NCI-H2107 (cell line): ENCODE results near the gene CRYBG1.
"Not testable (repeated sequence)": the region's sequence is repeated elsewhere in the genome, so short reads cannot be mapped to it uniquely, and the experiment has no call there.

Source experiments
- DNase-seq: peaks from one replicate; lab custom pipeline; 2025; lab: John Stamatoyannopoulos, UW

The CRYBG1 gene

DNA sequence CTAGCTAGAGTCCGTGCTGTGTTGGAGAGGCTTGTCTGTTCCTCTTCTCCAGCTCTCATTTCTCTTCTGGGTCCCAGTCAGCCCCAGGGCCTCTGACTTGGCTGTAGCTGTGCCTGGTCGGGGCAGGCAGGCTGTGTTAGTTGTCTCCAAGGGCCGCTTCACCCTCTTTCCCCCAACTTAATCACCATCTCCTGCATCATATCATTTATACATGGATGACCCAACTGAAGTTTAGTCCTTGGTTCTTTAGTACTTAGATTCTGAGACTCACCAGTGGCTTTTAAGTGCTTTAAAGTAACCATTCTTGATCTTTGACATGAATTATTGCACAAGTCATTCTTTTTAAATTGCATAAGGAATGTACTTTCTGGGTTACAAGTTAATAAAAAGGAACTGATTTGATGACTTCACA, 141.4 kb downstream of the CRYBG1 start:
- DNase-seq: no peak

- DNase-seq: no peak
Measured at GRCh38 chr6:106502559-106502958, 142.0 kb downstream of the CRYBG1 start.

- DNase-seq: no peak
Measured at GRCh38 chr6:106508277-106508676, 147.8 kb downstream of the CRYBG1 start.

GRCh38 chr6:106508834-106509233, 148.3 kb downstream of the CRYBG1 start:
- no peak for DNase-seq

DNA sequence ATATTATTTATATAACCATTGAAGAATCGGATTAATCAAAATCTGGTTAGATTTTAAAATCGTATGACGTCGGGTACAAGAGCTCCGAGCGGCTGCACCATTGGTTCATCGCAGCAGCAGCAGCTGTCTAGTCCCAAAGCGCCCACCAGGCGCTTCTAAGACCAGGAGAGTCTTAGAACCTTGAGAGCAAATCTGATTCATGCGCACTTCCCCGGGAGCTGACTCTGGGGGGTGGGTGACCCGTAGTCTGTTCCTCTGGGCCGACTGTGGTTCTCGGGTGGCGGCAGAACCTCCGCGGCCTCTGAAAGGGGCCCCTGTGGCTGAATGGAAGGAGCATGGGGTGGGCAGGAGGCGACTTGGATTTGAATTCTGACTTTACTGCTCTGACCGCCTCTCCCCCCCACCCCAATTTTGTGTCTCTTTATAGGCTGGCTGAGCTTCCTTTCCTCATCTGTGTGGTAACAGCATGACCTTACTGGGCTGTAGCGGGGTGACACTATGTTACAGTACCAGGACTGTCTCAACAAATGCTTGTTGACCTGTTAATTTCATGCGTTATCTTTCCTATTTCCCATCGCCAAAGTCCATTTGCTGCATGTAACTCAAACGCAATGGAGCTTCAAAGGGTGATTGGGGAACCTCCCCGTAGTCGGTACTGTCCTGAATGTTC, 149.0 kb downstream of the CRYBG1 start:
- no peak for DNase-seq

DNA sequence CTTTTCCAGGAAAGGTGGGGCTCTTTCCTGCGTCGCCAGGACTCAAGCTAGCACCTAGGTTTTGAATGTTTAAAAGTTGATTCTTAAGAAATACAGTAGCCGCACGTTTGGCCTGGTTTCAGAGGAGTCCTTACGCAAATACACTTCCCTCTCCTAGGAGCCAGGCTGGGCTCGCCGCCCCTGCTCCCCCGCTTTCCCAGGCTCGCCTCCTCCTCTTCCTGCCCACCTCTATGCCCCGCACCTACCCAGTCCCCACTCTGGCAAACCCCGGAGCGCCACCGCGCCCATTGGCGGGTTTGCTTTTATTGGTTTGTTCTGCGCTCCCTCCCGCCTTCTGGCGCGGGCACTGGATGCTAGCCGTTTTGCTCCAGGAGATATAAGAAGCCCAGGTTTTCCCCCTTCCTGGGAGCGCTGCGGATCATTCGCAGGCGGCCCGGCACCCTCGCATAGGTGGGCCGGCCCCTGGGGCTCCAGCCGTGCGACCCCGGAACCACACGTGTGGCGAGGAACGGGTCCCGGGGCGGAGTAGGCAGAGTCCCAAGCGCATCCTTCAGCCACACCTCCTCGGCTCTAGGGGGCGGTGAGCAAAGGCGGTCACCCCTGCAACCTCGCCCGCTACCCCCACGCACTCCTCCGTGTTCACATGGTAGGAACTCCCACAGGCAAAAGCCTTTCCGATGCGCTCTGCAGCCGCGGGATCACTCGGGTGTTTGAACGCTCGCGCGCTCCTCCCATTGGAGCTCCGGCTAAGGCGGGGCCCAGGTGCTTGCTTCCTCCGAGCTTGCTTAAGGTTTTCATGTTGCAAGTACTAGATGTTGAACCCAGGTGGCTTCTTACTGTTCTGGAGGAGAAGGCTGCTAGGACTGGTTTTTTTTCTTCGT, 149.8 kb downstream of the CRYBG1 start:
- DNase-seq: peak; percentile 7

DNA sequence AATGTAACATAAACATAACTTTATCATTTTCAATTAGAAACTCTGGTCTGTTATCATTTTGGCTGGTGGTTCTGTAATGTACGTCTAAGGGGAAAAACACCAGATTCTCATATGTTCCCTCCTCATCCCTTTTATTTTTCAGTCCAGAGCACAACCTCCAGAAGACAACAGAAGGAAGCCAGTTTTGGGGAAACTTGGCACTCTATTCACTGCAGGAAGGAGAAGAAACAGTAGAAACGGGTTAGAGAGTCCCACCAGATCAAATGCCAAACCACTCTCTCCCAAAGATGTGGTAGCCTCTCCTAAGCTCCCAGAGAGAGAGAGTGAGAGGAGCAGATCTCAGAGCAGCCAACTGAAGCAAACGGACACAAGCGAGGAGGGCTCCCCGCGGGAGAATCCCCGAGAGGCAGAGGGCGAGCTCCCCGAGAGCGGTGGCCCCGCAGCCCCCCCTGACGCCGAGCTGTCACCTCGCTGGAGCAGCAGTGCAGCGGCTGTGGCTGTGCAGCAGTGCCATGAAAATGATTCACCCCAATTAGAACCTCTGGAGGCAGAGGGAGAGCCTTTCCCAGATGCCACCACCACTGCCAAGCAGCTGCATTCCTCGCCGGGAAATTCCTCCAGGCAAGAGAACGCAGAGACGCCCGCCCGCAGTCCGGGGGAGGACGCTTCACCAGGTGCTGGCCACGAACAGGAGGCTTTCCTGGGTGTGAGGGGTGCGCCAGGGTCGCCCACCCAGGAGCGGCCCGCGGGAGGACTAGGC, 151.0 kb downstream of the CRYBG1 start:
- DNase-seq: no peak

GRCh38 chr6:106512048-106512967, 151.8 kb downstream of the CRYBG1 start:
- DNase-seq: peak; percentile 22

- DNase-seq: no peak
Measured at GRCh38 chr6:106512968-106513574, 152.6 kb downstream of the CRYBG1 start.

DNA sequence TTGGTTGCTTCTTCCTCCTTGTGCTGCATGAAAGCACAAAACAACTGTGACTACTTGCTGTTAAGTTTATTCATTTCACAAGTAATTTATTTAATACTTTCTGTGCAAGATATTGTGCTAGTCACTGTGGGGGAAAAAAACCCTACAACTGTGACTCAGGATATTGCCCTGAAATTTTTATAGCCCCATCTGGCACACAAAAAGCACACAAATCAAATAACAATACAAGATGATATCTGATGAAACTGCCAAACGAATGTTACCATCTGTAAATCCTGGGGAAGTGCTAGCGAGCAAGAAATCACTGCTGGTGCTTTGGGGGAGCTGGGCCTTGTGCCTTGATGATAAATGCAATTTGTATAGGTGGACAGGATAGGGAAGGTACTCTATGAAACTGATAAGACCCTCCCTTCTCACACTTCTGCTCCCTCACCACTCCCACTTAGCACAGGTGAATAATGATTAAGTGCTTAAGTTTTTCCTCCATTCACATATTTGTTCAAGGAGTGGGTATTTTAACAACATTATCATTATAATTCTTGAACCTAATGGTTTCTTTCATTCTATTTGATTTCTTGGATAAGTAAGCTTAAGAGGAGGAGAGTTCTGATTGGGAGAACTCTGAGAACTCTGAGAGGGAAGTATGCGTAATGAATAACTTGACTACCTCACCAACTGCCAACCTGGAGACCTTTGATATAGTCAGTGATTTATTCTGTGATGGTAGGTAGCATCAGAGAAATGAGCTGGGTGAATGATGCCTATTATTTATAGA, 153.5 kb downstream of the CRYBG1 start:
- DNase-seq: no peak

DNA sequence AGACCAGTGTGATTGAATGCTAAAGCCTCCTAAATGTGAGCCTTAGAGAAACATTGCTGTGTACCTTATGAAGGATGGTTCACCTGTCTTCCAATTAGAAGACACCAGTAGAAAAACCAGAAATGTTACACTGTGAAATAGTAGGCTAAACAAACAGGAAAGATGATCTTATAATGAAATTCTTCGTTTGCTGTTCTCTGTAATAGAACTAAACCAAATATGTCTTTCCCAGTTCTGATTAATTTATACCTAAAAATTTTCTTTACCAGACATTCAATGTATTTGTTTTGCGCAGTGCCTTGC, 154.0 kb downstream of the CRYBG1 start:
- DNase-seq: no peak

DNA sequence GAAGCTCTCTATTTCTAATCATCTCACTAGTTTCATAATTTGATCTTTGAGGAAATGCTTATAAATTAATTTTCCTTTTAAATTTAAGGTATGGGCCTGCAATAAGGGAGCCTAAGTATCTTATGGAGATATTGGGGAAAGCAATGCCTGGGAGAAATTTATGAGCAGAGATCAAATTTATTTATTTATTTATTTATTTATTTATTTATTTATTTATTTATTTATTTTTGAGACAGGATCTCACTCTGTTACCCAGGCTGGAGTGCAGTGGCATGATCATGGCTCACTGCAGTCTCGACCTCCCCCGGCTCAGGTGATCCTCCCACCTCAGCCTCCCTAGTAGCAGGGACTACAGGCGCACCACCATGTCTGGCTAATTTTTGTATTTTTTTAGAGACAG, 155.1 kb downstream of the CRYBG1 start:
- not testable (repeated sequence) for DNase-seq

- DNase-seq: no peak
Measured at GRCh38 chr6:106516616-106517015, 156.1 kb downstream of the CRYBG1 start.

- no peak for DNase-seq
Measured at GRCh38 chr6:106517706-106518105, 157.2 kb downstream of the CRYBG1 start.

DNA sequence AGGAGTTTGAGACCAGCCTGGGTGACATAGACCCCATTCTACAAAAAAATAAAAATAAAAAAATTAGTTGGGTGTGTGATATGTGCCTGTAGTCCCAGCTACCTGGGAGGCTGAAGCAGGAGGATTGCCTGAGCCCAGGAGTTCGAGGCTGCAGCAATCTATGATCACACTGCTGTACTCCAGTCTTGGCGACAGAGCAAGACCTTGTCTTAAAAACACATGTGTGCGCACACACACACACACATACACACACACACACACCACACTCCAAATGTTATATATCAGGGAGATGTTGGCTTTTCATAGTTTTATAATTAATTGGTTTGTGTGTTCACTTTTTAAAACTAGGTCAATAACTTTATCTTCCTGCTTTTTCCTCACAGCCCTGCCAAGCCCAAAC, 158.2 kb downstream of the CRYBG1 start:
- DNase-seq: no peak

DNA sequence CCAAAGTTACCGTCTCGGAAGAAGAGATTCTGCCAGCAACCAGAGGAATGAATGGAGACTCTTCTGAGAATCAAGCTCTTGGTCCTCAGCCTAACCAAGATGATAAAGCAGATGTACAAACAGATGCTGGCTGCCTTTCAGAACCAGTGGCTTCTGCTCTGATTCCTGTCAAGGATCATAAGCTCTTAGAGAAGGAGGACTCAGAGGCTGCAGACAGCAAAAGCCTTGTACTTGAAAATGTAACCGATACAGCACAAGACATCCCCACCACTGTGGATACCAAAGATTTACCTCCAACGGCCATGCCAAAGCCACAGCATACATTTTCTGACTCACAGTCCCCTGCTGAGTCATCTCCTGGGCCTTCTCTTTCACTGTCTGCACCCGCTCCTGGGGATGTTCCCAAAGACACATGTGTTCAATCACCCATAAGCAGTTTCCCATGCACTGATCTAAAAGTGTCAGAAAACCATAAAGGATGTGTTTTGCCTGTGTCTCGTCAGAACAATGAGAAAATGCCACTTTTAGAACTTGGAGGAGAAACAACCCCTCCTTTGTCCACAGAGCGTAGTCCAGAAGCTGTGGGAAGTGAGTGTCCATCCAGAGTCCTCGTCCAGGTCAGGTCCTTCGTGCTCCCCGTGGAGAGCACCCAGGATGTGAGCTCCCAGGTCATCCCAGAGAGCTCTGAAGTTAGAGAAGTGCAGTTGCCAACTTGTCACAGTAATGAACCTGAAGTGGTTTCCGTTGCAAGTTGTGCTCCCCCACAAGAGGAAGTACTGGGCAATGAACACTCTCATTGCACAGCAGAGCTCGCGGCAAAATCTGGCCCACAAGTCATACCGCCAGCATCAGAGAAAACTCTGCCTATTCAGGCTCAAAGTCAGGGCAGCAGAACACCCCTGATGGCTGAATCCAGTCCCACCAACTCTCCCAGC, 159.2 kb downstream of the CRYBG1 start:
- DNase-seq: no peak

GRCh38 chr6:106520711-106521401, 160.3 kb downstream of the CRYBG1 start:
- no peak for DNase-seq

DNA sequence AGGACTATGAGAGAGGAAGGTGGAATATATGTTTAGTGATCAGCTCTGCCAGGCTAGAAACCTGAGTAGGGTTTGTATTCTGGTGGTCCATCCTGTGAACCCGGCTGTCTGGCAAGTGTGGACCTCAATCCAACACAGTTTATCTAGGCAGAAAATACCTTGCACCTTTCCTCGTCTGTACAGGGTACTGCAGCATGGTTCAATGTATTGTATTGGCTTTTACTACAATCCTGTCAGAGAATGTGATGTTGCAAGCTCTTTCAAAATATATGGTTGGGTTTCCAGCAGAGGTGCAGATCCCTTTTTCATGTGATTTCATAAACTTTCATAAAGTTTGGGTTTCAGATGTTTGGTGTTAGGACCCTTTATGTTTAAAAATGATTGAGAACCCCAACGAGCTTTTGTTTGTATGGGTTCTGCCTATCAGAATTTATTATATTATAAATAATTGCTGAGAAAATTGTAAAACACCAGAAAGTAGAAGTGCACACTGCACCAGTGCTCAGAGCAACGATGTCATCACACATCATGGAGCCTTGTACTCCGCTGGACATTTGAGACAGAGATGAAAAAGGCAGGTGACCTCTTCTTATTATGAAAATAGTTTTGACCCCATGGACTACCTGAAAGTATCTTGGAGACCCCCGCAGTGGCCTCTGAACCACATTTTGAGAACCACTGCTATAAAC, 162.2 kb downstream of the CRYBG1 start:
- no peak for DNase-seq
